KG1 (cell line): ENCODE data around the gene CD7.

Source experiments
- DNase-seq: peaks from one replicate; lab custom pipeline; 2025; lab: John Stamatoyannopoulos, UW

The CD7 gene

DNA sequence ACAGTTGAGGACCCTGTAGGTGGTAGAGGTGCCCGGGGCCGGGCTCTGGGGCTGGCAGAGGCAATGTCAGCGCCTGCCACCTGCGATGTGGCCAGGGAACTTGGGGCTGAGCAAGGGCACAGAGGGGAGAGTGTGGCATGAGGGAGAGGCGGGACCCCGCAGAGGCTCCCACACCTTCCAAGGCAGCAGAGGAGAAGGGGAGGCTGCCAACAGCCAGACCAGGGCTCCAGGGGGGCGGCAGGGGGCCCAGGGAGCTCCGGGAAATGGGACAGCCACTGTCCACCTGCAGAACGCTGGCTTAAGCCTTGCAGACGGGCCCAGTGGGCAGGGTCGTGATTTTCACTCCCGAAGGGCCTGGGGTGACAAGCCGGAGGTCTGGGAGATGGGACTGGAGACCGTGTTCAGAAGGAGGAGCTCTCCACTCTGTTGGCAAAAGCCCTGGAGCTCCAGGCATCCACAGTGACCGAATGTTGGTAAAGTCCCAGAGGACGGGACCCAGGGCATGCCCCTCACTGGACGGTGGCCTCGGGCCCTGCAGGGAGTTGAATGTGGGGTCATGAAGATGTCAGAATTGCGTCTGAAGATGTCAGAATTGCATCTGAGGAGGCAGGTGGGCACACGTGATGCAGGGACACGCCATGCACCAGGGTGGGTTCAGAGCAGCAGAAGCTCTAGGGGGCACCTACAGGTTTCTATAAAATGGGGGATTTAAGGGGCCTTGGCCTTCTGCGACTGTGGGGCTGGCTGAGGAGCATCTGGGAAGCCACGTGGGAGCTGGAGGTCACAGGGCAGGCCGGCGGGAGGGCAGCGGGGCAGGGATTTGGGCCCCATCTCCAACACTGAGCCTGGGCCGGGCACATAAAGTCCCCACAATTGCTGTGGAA, 18.6 kb downstream of the CD7 start:
- no peak for DNase-seq

DNA sequence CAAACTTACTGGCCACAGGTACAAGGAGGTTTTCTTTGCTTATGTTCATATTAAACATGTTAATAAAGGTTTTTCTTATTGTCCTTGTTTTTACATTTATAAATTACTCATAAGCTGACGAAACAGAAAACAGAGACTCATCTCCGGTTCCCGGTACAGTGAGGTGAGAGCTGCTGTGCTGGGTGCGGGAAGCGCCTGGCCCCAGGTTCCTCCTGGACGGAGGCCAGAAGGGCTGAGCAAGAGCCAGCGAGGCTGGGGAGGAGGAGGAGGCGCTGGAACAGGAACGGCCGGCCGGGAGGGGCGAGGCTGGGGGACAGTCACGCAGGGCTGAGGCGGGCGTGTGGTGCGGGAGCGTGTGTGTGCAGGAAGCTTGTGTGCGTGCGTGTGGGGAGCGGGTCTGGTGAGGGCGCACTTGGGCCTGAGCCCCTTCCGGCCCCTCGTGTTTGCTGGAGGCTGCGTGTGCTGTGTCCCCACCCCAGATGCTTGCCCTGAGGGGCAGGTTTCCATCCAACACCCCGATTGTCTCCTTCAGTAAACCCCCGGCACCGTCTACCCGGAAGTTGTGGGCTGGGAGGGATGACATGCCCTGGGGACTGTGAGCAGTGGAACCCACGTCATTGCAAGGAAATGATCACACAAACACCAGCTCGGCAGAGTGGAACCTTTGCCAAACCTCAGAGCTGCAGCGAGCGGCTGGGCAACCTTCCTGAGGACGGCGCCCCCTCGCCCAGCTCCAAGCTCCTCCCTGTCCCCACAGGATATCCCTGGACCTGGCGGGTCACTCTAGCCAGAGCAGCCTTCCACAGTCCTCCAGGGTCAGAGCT, 19.5 kb downstream of the CD7 start:
- DNase-seq: peak; percentile 72

DNA sequence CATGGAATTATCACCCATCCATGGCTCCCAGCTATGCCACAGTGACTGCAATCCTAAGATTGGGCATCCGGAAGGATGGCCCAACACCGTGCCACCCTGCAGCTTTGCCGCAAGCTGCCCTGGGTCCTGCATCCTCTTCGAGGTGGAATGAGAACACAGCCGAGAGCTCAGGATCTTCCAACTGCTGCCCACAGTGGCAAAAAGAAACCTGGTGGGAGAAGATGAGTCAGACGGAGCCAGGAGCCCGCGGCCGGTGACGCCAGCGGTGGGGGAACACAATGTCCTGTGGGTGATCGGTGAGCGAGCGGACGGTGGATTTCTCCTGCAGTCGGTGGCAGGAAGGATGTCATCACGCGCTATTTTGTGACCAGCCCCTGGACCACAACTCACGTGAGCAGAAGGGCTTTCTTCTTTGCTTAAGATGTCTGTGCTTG, 20.1 kb downstream of the CD7 start:
- DNase-seq: no peak

DNA sequence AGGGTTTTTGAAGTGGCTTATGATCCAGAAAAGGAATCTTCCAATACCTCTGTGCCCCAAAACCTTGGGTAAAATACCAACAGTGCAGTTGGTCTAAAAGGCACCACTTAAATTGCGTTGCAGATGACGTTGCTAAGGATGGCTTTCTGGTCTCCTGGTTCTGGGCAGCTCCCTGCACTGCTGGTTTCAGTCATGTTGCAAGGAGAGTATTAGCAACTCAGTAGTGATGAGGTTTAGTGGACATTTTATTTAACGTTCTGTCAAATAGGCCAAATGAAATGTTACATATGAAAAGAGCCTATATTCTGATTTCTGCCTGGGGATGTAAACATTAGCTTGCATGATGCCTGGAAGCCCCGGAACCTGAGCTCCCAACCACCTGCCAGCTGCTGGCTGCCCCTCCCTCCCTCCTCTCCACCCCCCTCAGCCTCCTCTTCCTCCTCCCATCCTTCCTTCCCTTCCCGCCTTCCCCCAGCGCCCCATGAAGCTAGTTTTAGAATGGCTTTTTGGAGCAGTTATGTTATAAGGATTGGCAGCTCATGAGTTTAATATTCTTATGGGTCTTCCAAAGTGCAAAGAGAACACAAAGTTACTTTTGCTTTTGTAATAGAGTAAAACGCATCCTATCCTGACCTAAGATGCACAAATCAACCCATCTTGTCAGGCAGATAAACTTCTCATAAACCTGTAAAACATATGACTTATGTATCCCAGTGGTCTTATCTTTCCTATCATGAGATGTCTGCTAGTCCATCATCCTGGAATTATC, 20.7 kb downstream of the CD7 start:
- no peak for DNase-seq

DNA sequence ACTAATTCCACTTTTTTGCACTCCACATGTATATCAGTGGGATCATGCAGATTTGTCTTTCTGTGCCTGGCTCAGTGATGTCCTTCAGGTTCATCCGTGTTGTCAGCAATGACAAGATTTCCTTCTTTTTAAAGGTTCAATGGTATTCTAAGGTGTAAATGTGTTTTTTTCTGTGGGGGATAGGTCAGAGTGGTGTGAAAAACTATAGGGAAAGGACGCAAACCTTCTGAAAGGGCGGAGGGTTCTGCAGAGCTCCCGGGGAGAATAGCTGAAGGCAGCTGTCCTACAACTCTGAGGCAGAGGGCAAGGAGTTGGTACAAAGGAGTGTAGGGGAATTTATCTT, 22.0 kb downstream of the CD7 start:
- DNase-seq: no peak

DNA sequence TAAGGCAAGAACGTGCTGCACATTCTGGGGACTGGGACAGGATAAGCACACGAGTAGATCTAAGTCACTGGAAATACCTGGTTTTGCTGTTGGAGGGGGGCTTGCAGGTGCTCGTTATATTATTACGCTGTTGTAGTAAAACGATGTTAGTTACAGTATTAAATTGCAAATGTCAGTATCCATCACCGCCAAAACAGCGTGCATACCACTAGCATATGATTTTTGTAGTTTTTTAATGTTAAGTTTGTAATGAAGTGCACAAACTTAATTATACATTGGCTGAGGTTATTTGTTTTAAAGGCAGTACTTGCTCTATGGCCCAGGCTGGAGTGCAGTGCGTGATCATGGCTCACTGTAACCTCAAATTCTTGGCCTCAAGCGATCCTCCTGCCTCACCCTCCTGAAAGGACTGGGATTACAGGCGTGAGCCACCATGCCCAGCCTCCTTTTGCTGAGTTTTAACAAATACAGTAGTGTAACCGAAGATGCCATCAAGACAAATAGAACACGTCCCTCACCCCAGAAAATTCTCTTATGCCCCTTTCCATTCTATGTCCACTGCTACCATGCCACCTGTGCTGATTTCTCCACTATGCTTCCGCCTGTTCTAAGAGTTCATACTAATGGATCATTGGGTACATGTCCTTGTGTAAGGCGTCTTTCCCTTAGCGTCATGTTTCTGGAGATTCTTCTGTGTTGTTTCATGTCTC, 23.2 kb downstream of the CD7 start:
- DNase-seq: no peak

DNA sequence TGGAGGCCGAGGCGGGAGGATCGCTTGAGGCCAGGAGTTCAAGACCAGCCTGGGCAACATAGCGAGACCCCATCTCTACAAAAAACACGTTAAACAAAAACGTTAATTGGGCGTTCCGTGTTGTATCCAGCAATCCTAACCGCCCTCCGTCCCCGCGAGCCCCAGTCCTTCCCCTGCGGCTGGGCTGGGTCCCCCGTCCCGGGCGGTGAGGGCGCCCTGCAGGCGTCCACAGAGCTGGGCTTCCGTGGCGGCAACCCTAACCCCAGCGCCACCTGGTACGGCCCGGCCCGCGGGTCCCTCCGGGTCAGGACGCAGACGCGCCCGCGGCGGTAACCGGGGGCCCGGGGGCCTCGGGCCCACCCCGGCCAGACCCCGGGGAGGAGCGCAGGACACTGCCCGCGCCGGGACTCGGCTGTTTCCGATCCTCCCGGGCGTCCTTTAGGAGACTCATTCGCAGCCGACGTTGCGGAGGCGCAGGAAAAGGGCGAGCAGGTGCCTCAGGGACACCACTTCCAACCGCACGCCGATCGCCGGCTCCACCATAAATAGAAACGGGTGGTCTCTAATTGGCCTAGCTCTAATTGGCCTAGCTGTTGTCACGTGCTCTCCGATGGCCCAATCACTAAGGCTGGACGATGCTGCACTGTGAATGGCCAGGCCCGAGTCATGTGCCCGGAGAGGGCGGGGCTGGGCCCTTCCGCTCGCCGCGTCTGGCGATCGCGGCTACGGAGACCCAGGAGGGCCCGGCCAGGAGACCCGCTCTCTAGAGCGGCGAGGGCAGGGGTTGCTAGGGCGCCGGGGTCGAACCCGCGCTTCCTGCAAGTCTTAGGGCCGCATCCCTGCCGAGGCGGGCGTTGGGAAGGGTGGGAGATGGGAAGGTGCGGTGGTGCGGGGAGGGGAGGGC, 24.9 kb downstream of the CD7 start:
- DNase-seq: peak; percentile 92

DNA sequence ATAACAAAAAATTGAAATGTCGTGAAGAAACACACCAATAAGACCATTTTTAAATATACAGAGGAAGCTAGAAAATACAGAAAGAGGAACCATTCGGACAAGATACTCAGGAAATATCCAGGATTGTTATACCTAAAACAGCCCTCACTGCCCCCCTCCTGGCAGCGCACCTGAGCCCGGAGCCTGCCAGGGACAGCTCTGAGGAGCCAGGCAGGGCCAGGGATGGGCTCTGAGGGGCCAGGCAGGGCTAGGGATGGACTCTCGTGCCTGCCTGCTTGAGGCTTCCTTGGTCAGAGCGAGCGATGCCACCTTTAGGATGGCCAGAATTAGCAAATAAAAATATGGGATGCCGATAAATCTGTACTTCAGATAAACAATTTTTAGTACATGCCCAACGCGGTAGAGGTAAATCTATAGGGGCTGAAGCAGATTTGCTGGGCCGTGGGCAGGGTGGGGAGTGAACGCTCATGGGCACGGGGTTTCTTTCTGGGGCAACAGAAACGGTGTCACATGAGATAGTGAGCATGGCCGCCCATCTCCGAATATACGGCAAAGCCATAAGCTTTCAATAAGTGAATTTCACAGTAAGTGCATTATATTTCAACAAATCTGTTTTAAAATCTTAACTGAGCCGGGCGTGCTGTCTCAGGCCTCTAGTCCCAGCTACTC, 25.7 kb downstream of the CD7 start:
- DNase-seq: no peak

DNA sequence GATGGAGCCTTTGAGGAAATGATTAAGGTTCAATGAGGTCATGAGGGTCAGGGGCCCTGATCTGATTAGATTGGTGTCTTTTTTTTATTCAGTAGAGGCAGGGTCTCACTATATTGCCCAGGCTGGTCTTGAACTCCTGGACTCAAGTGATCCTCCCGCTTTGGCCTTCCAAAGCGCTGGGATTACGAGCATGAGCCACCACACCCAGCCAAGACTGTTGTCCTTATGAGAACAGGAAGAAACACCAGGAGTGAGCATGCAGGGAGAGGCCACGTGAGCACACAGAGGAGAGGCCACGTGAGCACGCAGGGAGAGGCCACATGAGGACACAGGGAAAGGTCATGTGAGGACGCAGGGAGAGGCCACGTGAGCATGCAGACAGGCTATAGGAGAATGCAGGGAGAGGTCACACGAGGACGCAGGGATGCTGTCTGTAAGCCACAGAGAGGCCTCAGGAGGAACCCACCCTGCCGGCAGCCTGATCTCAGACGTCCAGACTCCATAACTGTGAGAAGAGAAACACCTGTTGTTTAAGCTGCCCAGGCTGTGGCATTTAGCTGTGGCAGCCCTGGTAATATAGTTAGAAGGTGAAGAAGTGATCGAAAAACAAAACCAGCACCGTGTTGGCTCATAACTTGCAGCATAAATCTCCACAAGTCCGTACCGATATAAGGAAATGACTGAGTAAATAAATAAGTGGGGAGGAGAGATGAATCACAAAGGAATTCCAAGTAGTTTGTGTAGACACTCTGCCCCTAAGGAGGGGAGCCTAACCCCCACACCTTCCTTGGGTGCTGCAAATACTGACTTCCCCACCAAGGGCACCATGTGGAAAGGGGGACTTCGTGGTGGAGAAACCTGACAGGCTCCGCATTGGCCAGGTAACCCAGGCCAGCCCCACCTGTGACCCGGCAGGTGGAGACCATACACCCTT, 29.3 kb downstream of the CD7 start:
- no peak for DNase-seq

DNA sequence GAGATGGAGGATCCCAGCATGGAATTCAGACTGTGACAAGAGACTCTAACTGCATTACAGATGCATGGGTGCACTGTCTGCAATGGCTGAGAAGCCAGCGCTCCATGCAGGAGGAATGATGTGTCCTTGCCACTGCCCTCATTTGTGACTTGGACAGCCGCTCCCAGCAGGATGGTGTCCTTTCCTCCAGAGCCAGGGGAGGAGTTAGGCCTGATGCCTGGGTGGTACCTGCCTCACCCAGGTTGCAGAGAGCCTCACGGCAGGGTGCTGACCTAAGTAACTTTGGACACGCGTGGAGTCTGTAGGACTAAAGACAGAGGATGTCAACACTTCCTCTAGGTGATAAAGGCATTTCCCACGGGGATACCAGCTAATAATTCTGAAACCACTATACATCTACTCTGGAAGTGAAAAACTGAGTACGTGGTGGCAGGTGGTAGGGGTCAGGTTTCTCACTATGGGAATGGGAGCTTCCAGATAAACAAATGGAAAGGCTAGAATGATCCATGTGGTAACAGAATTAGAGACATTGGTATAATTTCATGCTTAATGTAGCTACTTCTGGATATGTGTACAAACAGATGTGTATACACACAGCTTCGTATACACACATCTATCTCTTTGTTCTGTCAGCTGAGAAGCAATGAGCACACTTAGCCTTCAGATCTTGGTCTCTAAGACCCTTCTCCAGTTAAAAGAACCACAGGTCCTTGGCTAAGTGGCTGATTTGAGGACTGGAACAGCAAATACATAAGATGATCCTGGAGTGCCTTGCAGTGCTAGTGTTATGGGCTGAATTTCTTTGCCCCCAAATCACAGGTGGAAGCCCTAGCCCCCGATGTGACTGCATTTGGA, 30.2 kb downstream of the CD7 start:
- DNase-seq: no peak

DNA sequence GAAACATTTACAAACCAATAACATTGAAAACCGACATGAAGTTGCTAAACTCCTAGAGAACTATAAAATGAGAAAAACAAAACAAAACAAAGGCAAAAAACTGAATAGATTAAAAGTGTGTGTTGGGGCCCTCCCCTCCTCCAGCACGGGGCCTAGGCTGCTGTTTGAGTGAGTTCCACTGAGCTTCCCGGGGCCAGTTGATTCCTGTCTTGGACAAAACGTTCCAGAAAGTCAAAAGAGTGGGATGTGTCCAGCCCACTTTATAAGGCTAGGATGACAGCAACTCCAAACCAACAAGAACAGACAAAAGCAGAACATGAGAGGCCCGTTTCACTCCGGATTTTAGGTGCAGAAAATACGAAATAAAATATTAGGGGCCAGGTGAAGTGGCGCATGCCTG, 32.3 kb downstream of the CD7 start:
- DNase-seq: no peak

DNA sequence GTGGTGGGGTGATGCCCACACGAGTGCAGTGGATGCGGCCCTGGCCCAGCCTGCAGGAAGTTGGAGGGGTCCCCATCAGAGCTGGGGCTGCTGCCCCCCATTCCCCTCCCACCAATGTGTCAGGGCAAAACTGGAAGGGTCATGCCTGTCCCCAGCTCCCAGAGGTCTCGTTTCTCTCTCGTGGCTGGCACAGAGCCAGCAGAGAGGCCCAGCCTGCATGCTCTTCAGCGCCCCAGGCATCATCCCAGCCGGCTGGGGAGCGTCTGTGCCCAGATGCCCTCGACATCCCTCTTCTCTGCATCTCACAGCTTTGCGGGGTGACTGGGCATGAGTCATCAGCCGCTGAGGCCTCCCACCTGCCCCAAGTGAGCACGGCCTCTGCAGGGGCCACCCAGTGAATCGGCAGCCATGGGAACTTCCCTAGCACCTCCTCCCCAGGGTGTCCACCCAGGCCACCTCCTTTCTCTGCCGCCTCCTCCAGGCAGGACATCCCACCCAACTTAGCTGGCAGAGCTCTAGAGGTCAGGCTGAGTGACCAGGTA, 34.1 kb downstream of the CD7 start:
- DNase-seq: no peak

DNA sequence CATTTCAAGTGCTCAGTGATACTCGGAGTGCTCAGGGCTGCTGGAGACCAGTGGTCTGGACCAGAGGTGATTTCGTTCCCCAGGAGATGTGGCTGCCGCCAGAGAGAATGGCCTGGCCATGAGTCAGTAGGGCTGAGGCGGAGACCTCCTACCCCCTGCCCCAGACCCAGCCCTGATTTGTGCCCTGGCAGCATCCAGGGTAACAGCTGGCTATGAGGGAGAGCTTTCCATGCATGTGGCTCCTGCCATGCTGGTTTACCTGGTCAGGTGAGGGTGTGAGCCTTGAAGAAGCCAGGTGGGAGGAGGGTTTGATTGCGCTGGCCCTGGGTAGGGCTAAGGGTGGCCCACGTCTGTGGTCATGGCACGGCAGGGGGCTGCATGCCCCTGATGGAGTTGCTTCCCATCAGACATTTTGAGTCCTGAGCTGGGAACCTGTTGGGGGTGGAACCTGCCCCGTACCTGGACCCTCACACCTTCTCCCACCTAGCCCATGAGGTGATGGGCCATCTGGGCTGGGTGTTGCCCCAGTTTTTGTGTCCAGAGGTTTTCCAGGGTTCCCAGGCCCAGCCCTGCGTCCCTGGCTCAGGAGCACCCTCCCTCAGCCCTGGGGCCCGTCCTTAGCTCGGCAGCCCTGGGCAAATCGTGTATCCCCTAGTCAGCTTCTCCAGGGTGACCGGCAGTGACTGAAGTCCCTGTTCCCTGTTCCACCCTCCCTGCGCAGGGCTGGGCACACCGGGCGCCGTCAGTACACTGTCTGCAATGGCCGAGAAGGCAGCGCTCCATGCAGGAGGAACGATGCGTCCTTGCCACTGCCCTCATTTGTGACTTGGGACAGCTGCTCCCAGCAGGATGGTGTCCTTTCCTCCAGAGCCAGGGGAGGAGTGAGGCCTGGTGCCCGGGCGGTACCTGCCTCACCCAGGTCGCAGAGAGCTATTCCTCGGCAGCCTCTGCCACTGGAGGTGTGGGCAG, 34.9 kb downstream of the CD7 start:
- no peak for DNase-seq

DNA sequence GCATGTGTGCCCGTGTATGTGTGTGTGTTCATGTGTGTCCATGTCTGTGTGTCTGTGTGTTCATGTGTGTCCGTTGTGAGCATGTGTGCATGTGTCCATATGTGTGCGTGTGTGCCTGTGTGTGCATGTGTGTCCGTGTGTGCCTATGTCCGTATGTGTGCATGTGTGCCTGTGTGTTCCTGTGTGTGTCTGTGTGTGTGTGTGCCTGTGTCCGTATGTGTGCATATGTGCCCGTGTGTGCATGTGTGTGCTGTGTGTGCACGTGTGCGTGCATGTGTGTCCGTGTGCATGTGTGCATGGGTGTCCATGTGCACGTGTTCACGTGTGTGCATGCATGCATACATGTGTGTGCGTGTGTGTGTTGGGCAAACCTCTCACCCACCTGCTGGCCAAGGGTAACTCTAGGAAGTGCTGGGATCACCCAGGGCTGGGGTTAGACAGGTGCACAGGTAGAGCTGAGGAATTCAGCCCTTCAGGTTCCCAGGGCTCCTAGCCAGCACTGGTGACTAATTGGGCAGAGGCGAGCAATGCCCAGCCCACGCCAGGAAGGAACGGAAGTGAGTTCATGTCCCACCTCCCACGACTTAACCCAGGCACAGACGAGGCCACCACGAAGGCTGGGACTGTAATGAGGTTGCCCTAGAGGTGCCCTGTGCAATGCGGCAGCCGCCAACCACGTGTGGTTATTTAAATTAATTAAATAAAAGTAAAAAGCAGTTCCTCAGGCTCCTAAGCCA, 35.7 kb downstream of the CD7 start:
- DNase-seq: no peak

DNA sequence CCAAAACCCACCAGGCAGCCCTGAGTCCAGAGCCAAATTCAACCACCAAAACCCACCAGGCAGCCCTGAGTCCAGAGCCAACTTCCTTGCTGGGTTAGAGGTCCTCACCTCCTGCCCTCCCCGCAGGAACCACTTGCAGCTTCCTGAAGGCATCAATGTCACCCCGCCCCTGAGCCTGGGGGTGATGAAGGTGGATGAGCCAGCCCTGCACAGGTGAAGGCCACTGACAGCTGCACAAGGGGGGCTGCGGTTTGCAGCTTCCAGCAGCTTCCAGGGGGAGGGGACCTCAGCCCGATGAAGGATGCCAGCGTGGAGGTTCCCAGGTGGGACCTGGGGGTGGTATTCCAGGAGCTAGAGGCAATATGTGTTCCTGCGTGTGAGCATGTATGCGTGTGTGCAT, 36.3 kb downstream of the CD7 start:
- no peak for DNase-seq

DNA sequence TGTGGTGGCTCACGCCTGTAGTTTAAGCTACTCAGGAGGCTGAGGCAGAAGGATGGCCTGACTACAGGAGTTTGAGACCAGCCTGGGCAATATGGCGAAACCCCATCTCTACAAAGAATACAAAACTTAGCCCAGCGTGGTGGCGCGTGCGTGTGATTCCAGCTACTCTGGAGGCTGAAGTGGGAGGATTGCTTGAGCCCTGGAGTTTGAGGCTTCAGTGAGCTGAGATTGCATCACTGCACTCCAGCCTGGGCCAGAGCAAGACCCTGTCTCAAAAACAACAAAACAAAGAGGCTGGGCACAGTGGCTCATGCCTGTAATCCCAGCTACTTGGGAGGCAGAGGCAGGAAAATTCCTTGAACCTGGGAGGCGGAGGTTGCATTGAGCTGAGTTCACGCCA, 36.9 kb downstream of the CD7 start:
- no peak for DNase-seq
